ENCODE data around the gene TMEM245. TPM values are rescaled to one million over a fixed set of nuclear protein-coding genes. Genes with fewer than 3 reads are reported as not detected.

The TMEM245 gene
- total RNA-seq, 1 donor from 2014 or later = 52.2 TPM

GRCh38 chr9:109113254-109113653 lies 6.5 kb downstream of the TMEM245 start:
- no peak overlapping the region for H3K4me2 ChIP-seq (ENCODE audit: low read length)
- H3K79me2 ChIP-seq (ENCODE audit: insufficient read depth, low read length) = peaks cover 95% of the 10 kb centered on the region
- Mint-ChIP-seq H3K4me1 (ENCODE audit: low read depth, unreplicated experiment) (peaks cover 59% of the 10 kb centered on the region), H3K36me3 (ENCODE audit: low read depth, unreplicated experiment) (peaks cover 2% of the 10 kb centered on the region), H3K9me3 (ENCODE audit: unreplicated experiment) (no peaks in the 10 kb centered on the region), H3K27me3 (ENCODE audit: low read depth, unreplicated experiment) (no peaks in the 10 kb centered on the region), H3K27ac (ENCODE audit: unreplicated experiment) (no peak overlapping the region), H3K4me3 (ENCODE audit: unreplicated experiment) (no peak overlapping the region)
- H3K27ac ChIP-seq (ENCODE audit: low read depth, low read length) = no peak overlapping the region
- H3K36me3 ChIP-seq (ENCODE audit: insufficient read depth, low read length) = no peaks in the 10 kb centered on the region
- peaks cover 28% of the 10 kb centered on the region for H3K4me1 ChIP-seq (ENCODE audit: insufficient read depth, low read length)
- TF ChIP-seq EZH2 (IDR thresholded peaks at IDR 0.05; ENCODE audit: insufficient read depth, low read length) (no peak), CTCF (IDR thresholded peaks at IDR 0.05; ENCODE audit: insufficient read depth, low read depth, low read length) (no peak)
- H3K27me3 ChIP-seq (ENCODE audit: insufficient read depth, low read length) = no peaks in the 10 kb centered on the region
- H4K20me1 ChIP-seq (ENCODE audit: insufficient read depth, low read length) = peaks cover 47% of the 10 kb centered on the region
- no peak overlapping the region for H3K9ac ChIP-seq (ENCODE audit: low read length)
- DNase-seq (ENCODE audit: low read depth) (no peak), FAIRE-seq (no peak)
- no peak overlapping the region for H3K4me3 ChIP-seq (ENCODE audit: insufficient read depth, low read depth, low read length)
- no peaks in the 10 kb centered on the region for H3K9me3 ChIP-seq (ENCODE audit: insufficient read depth, low read depth, low read length)
- H2AFZ ChIP-seq (ENCODE audit: low read depth, low read length) = no peak overlapping the region

DNA sequence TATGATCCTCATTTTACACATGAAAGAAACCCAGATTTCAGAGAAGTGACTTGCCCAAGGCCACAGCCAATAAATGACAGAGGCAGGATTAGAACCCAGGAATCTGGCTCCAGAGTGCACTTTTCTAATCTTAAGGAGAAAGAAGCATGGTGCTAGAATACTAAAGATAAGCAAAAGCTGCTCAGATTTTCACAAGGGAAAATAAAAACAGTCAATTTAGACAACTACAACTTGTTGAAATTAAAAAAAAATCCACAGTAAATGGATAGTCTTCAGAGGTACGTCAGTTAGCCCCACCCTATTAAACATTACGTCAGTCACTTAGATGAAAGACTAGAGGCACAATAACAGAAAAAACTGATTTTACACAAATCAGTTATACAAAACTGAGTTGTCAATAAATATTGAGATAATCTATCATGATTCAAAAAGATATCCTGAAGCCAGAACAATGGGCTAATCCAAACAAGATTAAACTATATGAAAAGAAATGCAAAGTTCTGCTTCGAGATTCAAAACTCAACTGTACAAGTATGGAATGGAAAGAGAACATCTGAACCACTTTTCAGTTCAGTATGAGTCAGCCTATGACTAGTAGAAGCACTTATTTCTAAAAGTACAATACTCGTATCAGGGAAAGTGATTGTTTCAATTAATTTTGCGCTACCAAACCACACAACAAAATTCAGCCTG lies 9.3 kb downstream of the TMEM245 start:
- no peak overlapping the region for H2AFZ ChIP-seq (ENCODE audit: low read depth, low read length)
- H3K4me1 Mint-ChIP-seq (ENCODE audit: low read depth, unreplicated experiment) = peaks cover 58% of the 10 kb centered on the region

More for the DNA sequence above, 9.3 kb downstream of the TMEM245 start:
- Histone ChIP-seq H3K4me3 (ENCODE audit: insufficient read depth, low read depth, low read length) (peak overlapping the region; percentile 43), H3K9me3 (ENCODE audit: insufficient read depth, low read depth, low read length) (no peaks in the 10 kb centered on the region), H3K27me3 (ENCODE audit: insufficient read depth, low read length) (no peaks in the 10 kb centered on the region), H3K36me3 (ENCODE audit: insufficient read depth, low read length) (no peaks in the 10 kb centered on the region), H3K9ac (ENCODE audit: low read length) (peak overlapping the region; percentile 69), H3K79me2 (ENCODE audit: insufficient read depth, low read length) (peaks cover 83% of the 10 kb centered on the region), H3K4me1 (ENCODE audit: insufficient read depth, low read length) (peaks cover 34% of the 10 kb centered on the region), H4K20me1 (ENCODE audit: insufficient read depth, low read length) (peaks cover 25% of the 10 kb centered on the region), H3K27ac (ENCODE audit: low read depth, low read length) (peak overlapping the region; percentile 85), H3K4me2 (ENCODE audit: low read length) (peak overlapping the region; percentile 81)
- Mint-ChIP-seq H3K9me3 (ENCODE audit: unreplicated experiment) (no peaks in the 10 kb centered on the region), H3K27me3 (ENCODE audit: low read depth, unreplicated experiment) (no peaks in the 10 kb centered on the region), H3K27ac (ENCODE audit: unreplicated experiment) (peak overlapping the region; percentile 98), H3K4me3 (ENCODE audit: unreplicated experiment) (peak overlapping the region; percentile 61), H3K36me3 (ENCODE audit: low read depth, unreplicated experiment) (no peaks in the 10 kb centered on the region)
- FAIRE-seq (peak; percentile 9), DNase-seq (ENCODE audit: low read depth) (peak; percentile 81)
- TF ChIP-seq CTCF (IDR thresholded peaks at IDR 0.05; ENCODE audit: insufficient read depth, low read depth, low read length) = no peak
- TF ChIP-seq EZH2 (IDR thresholded peaks at IDR 0.05; ENCODE audit: insufficient read depth, low read length) = no peak
